ENCODE measurements around the gene CCDC3. TPM values are rescaled to one million over a fixed set of nuclear protein-coding genes. Genes with fewer than 3 reads are reported as not detected.

The CCDC3 gene
- total and polyA plus RNA-seq, 2 of the 8 experiments (the other 6 are each of a cell fraction or from before 2014, with no cell fraction given), result 3.4 to 3.7 TPM

- POLR2A ChIA-PET (ENCODE audit: partially characterized antibody), result no interaction called here
- FAIRE-seq, result no peak
- no peak for TF ChIP-seq EP300 (IDR thresholded peaks at IDR 0.05; ENCODE audit: borderline replicate concordance in 1 of 2, low read depth in 2 of 2, low read length in 2 of 2)
- no peak for TF ChIP-seq CBX5 (IDR thresholded peaks at IDR 0.05; ENCODE audit: low read depth, low read length)
- TF ChIP-seq E2F6 (IDR thresholded peaks at IDR 0.05), result no peak
- TF ChIP-seq CREB1 (IDR thresholded peaks at IDR 0.05), result no peak
- TF ChIP-seq EZH2 (IDR thresholded peaks at IDR 0.05; ENCODE audit: low read depth, low read length, severe bottlenecking), result no peak
- no peak for TF ChIP-seq EGR1 (IDR thresholded peaks at IDR 0.05; ENCODE audit: borderline replicate concordance, low read depth, low read length)
- no peak for TF ChIP-seq GABPA (IDR thresholded peaks at IDR 0.05; ENCODE audit: borderline replicate concordance, insufficient read depth, low read length)
- no peak for TF ChIP-seq HDAC2 (IDR thresholded peaks at IDR 0.05; ENCODE audit: borderline replicate concordance in 1 of 2, low read depth in 2 of 2, low read length in 2 of 2)
- TF ChIP-seq RNF2 (IDR thresholded peaks at IDR 0.05; ENCODE audit: borderline replicate concordance, low read depth, low read length, missing control alignments, poor library complexity, severe bottlenecking), result no peak
- TF ChIP-seq CHD2 (IDR thresholded peaks at IDR 0.05; ENCODE audit: low read length), result no peak
- TF ChIP-seq HDAC6 (IDR thresholded peaks at IDR 0.05; ENCODE audit: low read depth, low read length), result no peak
Measured at GRCh38 chr10:12974491-12975199, 26.9 kb downstream of the CCDC3 start.

More at GRCh38 chr10:12974491-12975199, 26.9 kb downstream of the CCDC3 start:
- no peak for DNase-seq (ENCODE audit: low read depth in 1 of 2, low spot score in 2 of 2)
- no peak overlapping the region for H3K23ac ChIP-seq (ENCODE audit: insufficient read length)
- H3K27me3 ChIP-seq (replicated peaks in 1 of 4; ENCODE audit: control insufficient read depth in 3 of 4, extremely low read depth in 1 of 4, insufficient read depth in 3 of 4, low read length in 3 of 4), result no peaks in the 10 kb centered on the region
- 0 out of 7 replicates have a peak, but pooled peaks cover 0 to 2% (median 0%) of the 10 kb centered on the region in 4 experiments for H3K4me1 ChIP-seq (replicated peaks in 1 of 4; ENCODE audit: control insufficient read depth in 3 of 4, insufficient read depth in 4 of 4, low read length in 3 of 4)
- no peak overlapping the region for H2BK120ac ChIP-seq (replicated peaks; ENCODE audit: low read depth, low read length)
- no peak overlapping the region for H3K4me3 ChIP-seq (ENCODE audit: extremely low read depth in 1 of 4, insufficient read depth in 2 of 4, low read depth in 3 of 4, low read length in 4 of 4)
- no peak overlapping the region for H4K8ac ChIP-seq (ENCODE audit: extremely low read depth, insufficient read depth, low read length)
- no peak overlapping the region for H3K14ac ChIP-seq (ENCODE audit: insufficient read length)
- no peak overlapping the region for H3K56ac ChIP-seq (replicated peaks; ENCODE audit: insufficient read length, low read depth, low read length)
- CTCF ChIA-PET (ENCODE audit: partially characterized antibody), result interaction anchor here (0.6 to 1.6 kb wide), 5 partner anchors 10 to 848 kb away, joined by 3 to 4 read pairs (median 3); no protein-coding TSS in a partner anchor
- no peak overlapping the region for H3K4ac ChIP-seq (replicated peaks; ENCODE audit: insufficient read length, low read depth, low read length)
- H4K20me1 ChIP-seq (replicated peaks in 1 of 2; ENCODE audit: control insufficient read depth in 1 of 2, insufficient read depth in 2 of 2, low read length in 2 of 2), result no peaks in the 10 kb centered on the region
- no peak overlapping the region for H2BK12ac ChIP-seq (ENCODE audit: low read depth, low read length)
- H2AK5ac ChIP-seq (ENCODE audit: low read depth, low read length), result no peak overlapping the region
- H2BK15ac ChIP-seq (ENCODE audit: low read length), result no peak overlapping the region
- H3K79me1 ChIP-seq (ENCODE audit: low read depth, low read length), result no peaks in the 10 kb centered on the region
- no peaks in the 10 kb centered on the region for H3K79me2 ChIP-seq (ENCODE audit: control insufficient read depth in 1 of 2, insufficient read depth in 2 of 2, low read length in 2 of 2)
- no peaks in the 10 kb centered on the region for H3K23me2 ChIP-seq (ENCODE audit: low read depth, low read length)
- H2BK5ac ChIP-seq (ENCODE audit: low read depth, low read length), result no peak overlapping the region; the same call in 1 of the 2 replicates
- H3K4me2 ChIP-seq (ENCODE audit: insufficient read depth in 1 of 2, low read depth in 2 of 2, low read length in 2 of 2), result no peak overlapping the region
- 93% methylated on average over 14 of the region's 14 CpGs; no CpG with 5 or more reads in 1 of the 2 experiments for WGBS, 2 experiments (ENCODE audit: extremely low coverage in 1 of 2, insufficient coverage in 1 of 2, insufficient read length in 1 of 2, insufficient replicate concordance in 2 of 2, low coverage in 1 of 2, low lambda C conversion rate in 2 of 2, missing lambda C conversion rate in 1 of 2)
- no peak overlapping the region for H4K91ac ChIP-seq (replicated peaks; ENCODE audit: insufficient read length, low read length)
- H4K5ac ChIP-seq (ENCODE audit: insufficient read length, low read depth, low read length), result no peak overlapping the region
- no peak overlapping the region for H3K18ac ChIP-seq (ENCODE audit: extremely low read depth, low read length)
- H2BK20ac ChIP-seq (ENCODE audit: low read length), result no peak overlapping the region
- H3K27ac ChIP-seq (ENCODE audit: low read depth, low read length), result no peak overlapping the region
- no peaks in the 10 kb centered on the region for H3K9me3 ChIP-seq (ENCODE audit: insufficient read depth in 2 of 2, low read depth in 1 of 2, low read length in 1 of 2)
- no peaks in the 10 kb centered on the region for H3K36me3 ChIP-seq (ENCODE audit: control insufficient read depth in 2 of 4, insufficient read depth in 4 of 4, low read length in 3 of 4)
- no peak overlapping the region for H3K9ac ChIP-seq (replicated peaks in 1 of 4; ENCODE audit: extremely low read depth in 1 of 4, low read depth in 3 of 4, low read length in 3 of 4)
- no peak overlapping the region for H2AFZ ChIP-seq (ENCODE audit: low read length)

Measured in H1 (cell line).